K562 (cell line): ENCODE results near the gene CD48. TPM values are rescaled to one million over a fixed set of nuclear protein-coding genes. Genes with fewer than 3 reads are reported as not detected.

Experiments
- FOXK2 ChIP-seq, 2 experiments: fragments of 450-650 bp; IDR thresholded peaks in 1 of 2; conservative IDR thresholded peaks in 1 of 2; 2 replicates each; pipeline ENCODE4 v1.6.1; 2016; ENCODE audit warnings: low read depth in 2 of 2, mild to moderate bottlenecking in 1 of 2
- KLF13 ChIP-seq: fragments of 450-650 bp; IDR thresholded peaks from 2 replicates; pipeline ENCODE4 v1.6.1; 2016; ENCODE audit warnings: missing genetic modification characterization, low read depth, mild to moderate bottlenecking, missing compliant biosample characterization, moderate library complexity, borderline replicate concordance
- L3MBTL2 ChIP-seq: fragments of 450-650 bp; IDR thresholded peaks from 2 replicates; pipeline ENCODE4 v1.6.1; 2016; ENCODE audit warnings: mild to moderate bottlenecking, moderate library complexity
- MEF2A ChIP-seq: IDR thresholded peaks from 2 replicates; pipeline ENCODE4 v1.6.1; 2011; ENCODE audit warnings: low read depth, mild to moderate bottlenecking, low read length, moderate library complexity; ENCODE audit not compliant: control insufficient read depth
- NCOA1 ChIP-seq: fragments of 450-650 bp; IDR thresholded peaks from 2 replicates; pipeline ENCODE4 v1.6.1; 2016; ENCODE audit warnings: low read depth
- TBP ChIP-seq: optimal IDR thresholded peaks from 2 replicates; pipeline ENCODE3; 2011; ENCODE audit warnings: low read depth, low read length, improper control_type of control experiment
- TEAD2 ChIP-seq: fragments of 450-650 bp; IDR thresholded peaks from 2 replicates; pipeline ENCODE4 v1.6.1; 2016; ENCODE audit warnings: missing genetic modification characterization, control low read depth, missing compliant biosample characterization
- ZFX ChIP-seq: sonication (generic); formaldehyde crosslinking; IDR thresholded peaks from 2 replicates; pipeline ENCODE4 v1.8.0; 2022; ENCODE audit warnings: mild to moderate bottlenecking, missing genetic modification reagents, moderate library complexity
- ZNF146 ChIP-seq: IDR thresholded peaks from one replicate; pipeline ENCODE4 v1.6.1; 2018; ENCODE audit warnings: missing compliant biosample characterization; ENCODE audit not compliant: unreplicated experiment
- polyA plus RNA-seq, 8 experiments: library from polyadenylated mRNA; depleted of rRNA in 4 of 8; stranded (reverse) in 5 of 8; unstranded in 3 of 8; fragments of >200 nt; fragmentation: Nextera tagmentation in 2 of 8; fragmentation: Illumina TruSeq in 1 of 8; extraction: Ambion mirVana in 2 of 8; extraction: Trizol in 1 of 8; gene quantifications; 2 replicates each; pipeline versions ENCODE4 v1.2.1 to v1.2.3, GENCODE V29; 2011 to 2014; ENCODE audit warnings: inconsistent platforms in 1 of 8, missing spikeins in 1 of 8
- total RNA-seq, 7 experiments: library from RNA; depleted of rRNA in 6 of 7; stranded (reverse); fragments of >200 nt in 6 of 7; fragmentation: Illumina TruSeq in 2 of 7; extraction: Trizol in 2 of 7; gene quantifications; 2 replicates each; pipeline versions ENCODE4 v1.2.1 to v1.2.3, GENCODE V29; 2011 to 2021; ENCODE audit warnings: low replicate concordance in 1 of 7
- TF ChIP-seq, protein P1 (sequence below): sonication (generic); formaldehyde crosslinking; IDR thresholded peaks from 2 replicates; pipeline ENCODE4 v1.9.0; 2022; ENCODE audit warnings: mild to moderate bottlenecking, missing genetic modification reagents
- TF ChIP-seq, protein P2 (sequence below), 2 experiments: fragments of 450-650 bp in 1 of 2; sonication (generic) in 1 of 2; formaldehyde crosslinking in 1 of 2; IDR thresholded peaks; 2 replicates each; pipeline versions ENCODE4 v1.7.1 to v1.9.0; 2016 to 2022; ENCODE audit warnings: inconsistent platforms in 1 of 2, mild to moderate bottlenecking in 1 of 2, missing genetic modification reagents in 1 of 2
- TF ChIP-seq, protein P3 (sequence below): sonication (generic); formaldehyde crosslinking; IDR thresholded peaks from 2 replicates; pipeline ENCODE4 v1.8.1; 2023; ENCODE audit warnings: mild to moderate bottlenecking, missing genetic modification reagents
- TF ChIP-seq, protein P4 (sequence below): fragments of 450-650 bp; formaldehyde crosslinking; conservative IDR thresholded peaks from 2 replicates; pipeline ENCODE4 v1.4.0; 2022; ENCODE audit warnings: mild to moderate bottlenecking, missing genetic modification characterization

Gene CD48
- total and polyA plus RNA-seq, 9 of the 15 experiments (the other 6 are each of a cell fraction or from before 2014, with no cell fraction given), result 0.10 to 0.42 (median 0.29) TPM; not detected in 3

DNA sequence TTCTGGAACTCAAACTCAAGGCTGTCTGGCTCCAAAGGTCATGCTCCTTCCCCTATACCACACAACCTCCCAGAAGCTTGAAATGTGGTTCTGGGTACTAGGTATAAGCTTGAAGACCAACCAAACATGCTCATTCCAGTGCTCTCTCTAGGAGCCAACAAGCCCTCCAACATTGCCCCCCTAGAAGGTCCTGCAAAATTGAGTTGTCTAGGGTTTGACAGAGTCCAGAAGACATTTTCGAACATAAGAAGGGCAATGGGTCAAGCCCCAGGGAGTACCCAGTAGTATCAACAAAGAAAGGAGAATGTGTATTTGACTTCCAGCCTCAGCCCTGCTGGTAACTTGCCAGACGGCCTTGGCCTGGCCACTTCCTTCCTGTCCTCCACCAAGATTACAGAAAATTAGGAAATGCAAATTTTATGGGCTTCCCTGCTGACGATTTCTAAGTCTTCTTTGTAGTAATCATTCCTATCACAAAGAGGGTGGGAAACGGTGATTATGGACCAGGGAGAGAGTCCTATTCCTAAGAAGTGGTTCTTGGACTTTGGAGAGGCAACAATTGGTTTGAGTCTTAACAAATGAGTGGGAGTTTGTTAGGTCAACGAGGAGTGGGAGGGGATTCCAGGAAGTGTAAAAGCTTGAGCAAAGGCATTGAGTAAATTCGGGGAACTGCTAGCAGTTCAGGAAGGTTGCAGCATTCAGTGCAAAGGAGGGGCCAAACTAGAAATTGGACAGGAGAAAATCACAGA is 46.1 kb downstream of the CD48 start (continued):
- TF ChIP-seq, protein P1, sequence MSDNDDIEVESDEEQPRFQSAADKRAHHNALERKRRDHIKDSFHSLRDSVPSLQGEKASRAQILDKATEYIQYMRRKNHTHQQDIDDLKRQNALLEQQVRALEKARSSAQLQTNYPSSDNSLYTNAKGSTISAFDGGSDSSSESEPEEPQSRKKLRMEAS, result no peak
- TF ChIP-seq, protein P2, sequence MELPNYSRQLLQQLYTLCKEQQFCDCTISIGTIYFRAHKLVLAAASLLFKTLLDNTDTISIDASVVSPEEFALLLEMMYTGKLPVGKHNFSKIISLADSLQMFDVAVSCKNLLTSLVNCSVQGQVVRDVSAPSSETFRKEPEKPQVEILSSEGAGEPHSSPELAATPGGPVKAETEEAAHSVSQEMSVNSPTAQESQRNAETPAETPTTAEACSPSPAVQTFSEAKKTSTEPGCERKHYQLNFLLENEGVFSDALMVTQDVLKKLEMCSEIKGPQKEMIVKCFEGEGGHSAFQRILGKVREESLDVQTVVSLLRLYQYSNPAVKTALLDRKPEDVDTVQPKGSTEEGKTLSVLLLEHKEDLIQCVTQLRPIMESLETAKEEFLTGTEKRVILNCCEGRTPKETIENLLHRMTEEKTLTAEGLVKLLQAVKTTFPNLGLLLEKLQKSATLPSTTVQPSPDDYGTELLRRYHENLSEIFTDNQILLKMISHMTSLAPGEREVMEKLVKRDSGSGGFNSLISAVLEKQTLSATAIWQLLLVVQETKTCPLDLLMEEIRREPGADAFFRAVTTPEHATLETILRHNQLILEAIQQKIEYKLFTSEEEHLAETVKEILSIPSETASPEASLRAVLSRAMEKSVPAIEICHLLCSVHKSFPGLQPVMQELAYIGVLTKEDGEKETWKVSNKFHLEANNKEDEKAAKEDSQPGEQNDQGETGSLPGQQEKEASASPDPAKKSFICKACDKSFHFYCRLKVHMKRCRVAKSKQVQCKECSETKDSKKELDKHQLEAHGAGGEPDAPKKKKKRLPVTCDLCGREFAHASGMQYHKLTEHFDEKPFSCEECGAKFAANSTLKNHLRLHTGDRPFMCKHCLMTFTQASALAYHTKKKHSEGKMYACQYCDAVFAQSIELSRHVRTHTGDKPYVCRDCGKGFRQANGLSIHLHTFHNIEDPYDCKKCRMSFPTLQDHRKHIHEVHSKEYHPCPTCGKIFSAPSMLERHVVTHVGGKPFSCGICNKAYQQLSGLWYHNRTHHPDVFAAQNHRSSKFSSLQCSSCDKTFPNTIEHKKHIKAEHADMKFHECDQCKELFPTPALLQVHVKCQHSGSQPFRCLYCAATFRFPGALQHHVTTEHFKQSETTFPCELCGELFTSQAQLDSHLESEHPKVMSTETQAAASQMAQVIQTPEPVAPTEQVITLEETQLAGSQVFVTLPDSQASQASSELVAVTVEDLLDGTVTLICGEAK (IDR thresholded peaks at IDR 0.05), result peak; percentile 60
- TF ChIP-seq, protein P2 (CRISPR knock-in tag; IDR thresholded peaks at IDR 0.05), result no peak
- peak; percentile 37 for TF ChIP-seq L3MBTL2
- TF ChIP-seq FOXK2 (conservative IDR thresholded peaks at IDR 0.05 in 1 of 2, IDR thresholded peaks at IDR 0.05 in 1 of 2; ENCODE audit: low read depth in 2 of 2), result peak in 1 of 2 experiments; percentile 51; a peak in 1 of 4 replicates
- TF ChIP-seq, protein P3, sequence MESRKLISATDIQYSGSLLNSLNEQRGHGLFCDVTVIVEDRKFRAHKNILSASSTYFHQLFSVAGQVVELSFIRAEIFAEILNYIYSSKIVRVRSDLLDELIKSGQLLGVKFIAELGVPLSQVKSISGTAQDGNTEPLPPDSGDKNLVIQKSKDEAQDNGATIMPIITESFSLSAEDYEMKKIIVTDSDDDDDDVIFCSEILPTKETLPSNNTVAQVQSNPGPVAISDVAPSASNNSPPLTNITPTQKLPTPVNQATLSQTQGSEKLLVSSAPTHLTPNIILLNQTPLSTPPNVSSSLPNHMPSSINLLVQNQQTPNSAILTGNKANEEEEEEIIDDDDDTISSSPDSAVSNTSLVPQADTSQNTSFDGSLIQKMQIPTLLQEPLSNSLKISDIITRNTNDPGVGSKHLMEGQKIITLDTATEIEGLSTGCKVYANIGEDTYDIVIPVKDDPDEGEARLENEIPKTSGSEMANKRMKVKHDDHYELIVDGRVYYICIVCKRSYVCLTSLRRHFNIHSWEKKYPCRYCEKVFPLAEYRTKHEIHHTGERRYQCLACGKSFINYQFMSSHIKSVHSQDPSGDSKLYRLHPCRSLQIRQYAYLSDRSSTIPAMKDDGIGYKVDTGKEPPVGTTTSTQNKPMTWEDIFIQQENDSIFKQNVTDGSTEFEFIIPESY (CRISPR knock-in tag), result no peak
- TF ChIP-seq TEAD2 (tag), result no peak
- no peak for TF ChIP-seq MEF2A
- TF ChIP-seq NCOA1, result peak; percentile 76; the same call in 1 of the 2 replicates
- TF ChIP-seq ZNF146 (CRISPR knock-in tag), result no peak
- no peak for TF ChIP-seq KLF13 (tag)
- no peak for TF ChIP-seq ZFX (CRISPR knock-in tag)
- TF ChIP-seq TBP, result peak; percentile 67
- TF ChIP-seq, protein P4, sequence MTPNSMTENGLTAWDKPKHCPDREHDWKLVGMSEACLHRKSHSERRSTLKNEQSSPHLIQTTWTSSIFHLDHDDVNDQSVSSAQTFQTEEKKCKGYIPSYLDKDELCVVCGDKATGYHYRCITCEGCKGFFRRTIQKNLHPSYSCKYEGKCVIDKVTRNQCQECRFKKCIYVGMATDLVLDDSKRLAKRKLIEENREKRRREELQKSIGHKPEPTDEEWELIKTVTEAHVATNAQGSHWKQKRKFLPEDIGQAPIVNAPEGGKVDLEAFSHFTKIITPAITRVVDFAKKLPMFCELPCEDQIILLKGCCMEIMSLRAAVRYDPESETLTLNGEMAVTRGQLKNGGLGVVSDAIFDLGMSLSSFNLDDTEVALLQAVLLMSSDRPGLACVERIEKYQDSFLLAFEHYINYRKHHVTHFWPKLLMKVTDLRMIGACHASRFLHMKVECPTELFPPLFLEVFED, result no peak
